Measurements from ENCODE around the gene EFCAB12. TPM values are rescaled to one million over a fixed set of nuclear protein-coding genes. Genes with fewer than 3 reads are reported as not detected.
A peak's percentile ranks its signal among the peaks of the same experiment; 100 is the strongest.

The EFCAB12 gene
- total RNA-seq, 1 experiment from 2014 or later, result 0.71 TPM

- Histone ChIP-seq H3K27me3 (replicated peaks; ENCODE audit: insufficient read depth, low read depth, low read length, poor library complexity) (no peaks in the 10 kb centered on the region), H3K36me3 (ENCODE audit: insufficient read depth, low read length, poor library complexity, severe bottlenecking) (peaks cover 38% of the 10 kb centered on the region), H3K27ac (ENCODE audit: low read depth, low read length, poor library complexity, severe bottlenecking) (no peak overlapping the region), H3K9me3 (ENCODE audit: low read depth, low read length, poor library complexity, severe bottlenecking) (no peaks in the 10 kb centered on the region), H3K4me3 (ENCODE audit: low read depth, low read length, poor library complexity, severe bottlenecking) (no peak overlapping the region), H3K4me1 (ENCODE audit: insufficient read depth, low read length, poor library complexity, severe bottlenecking) (peaks cover 8% of the 10 kb centered on the region)
- intact Hi-C loops (cut with micrococcal nuclease; ENCODE audit: unreplicated experiment), result no loop called here
- ChIA-PET POLR2A (ENCODE audit: low non-redundant PET) (no interaction called here), CTCF (no interaction called here)
- no TSS peak for BruUV-seq (replicated peaks)
- DNase-seq (ENCODE audit: low spot score), result no peak
- TF ChIP-seq CTCF (conservative IDR thresholded peaks at IDR 0.05; ENCODE audit: low read depth, low read length) (no peak), EZH2 (IDR thresholded peaks at IDR 0.05; ENCODE audit: borderline replicate concordance, low read depth, low read length, poor library complexity, severe bottlenecking) (no peak)
Observed at GRCh38 chr3:129429602-129430001, 1.2 kb upstream of the EFCAB12 start.

GRCh38 chr3:129429080-129429451, 630 bp upstream of the EFCAB12 start:
- H3K36me3 ChIP-seq (ENCODE audit: insufficient read depth, low read length, poor library complexity, severe bottlenecking), result peaks cover 32% of the 10 kb centered on the region
- DNase-seq (ENCODE audit: low spot score), result no peak
- TSS peak; percentile 99 for BruUV-seq (replicated peaks)
- TF ChIP-seq EZH2 (IDR thresholded peaks at IDR 0.05; ENCODE audit: borderline replicate concordance, low read depth, low read length, poor library complexity, severe bottlenecking) (no peak), CTCF (conservative IDR thresholded peaks at IDR 0.05; ENCODE audit: low read depth, low read length) (no peak)
- POLR2A ChIA-PET (ENCODE audit: low non-redundant PET), result interaction anchor here (0.5 kb wide), 1 partner anchor 44 kb away, joined by 10 read pairs; no protein-coding TSS in a partner anchor
- H3K9me3 ChIP-seq (ENCODE audit: low read depth, low read length, poor library complexity, severe bottlenecking), result no peaks in the 10 kb centered on the region
- H3K27ac ChIP-seq (ENCODE audit: low read depth, low read length, poor library complexity, severe bottlenecking), result peak overlapping the region; percentile 79
- intact Hi-C loops (cut with micrococcal nuclease; ENCODE audit: unreplicated experiment), result no loop called here
- H3K27me3 ChIP-seq (replicated peaks; ENCODE audit: insufficient read depth, low read depth, low read length, poor library complexity), result no peaks in the 10 kb centered on the region
- peaks cover 8% of the 10 kb centered on the region for H3K4me1 ChIP-seq (ENCODE audit: insufficient read depth, low read length, poor library complexity, severe bottlenecking)
- CTCF ChIA-PET, result no interaction called here
- H3K4me3 ChIP-seq (ENCODE audit: low read depth, low read length, poor library complexity, severe bottlenecking), result peak overlapping the region; percentile 52

GRCh38 chr3:129428007-129428375, 445 bp downstream of the EFCAB12 start:
- Histone ChIP-seq H3K27ac (ENCODE audit: low read depth, low read length, poor library complexity, severe bottlenecking) (no peak overlapping the region), H3K27me3 (replicated peaks; ENCODE audit: insufficient read depth, low read depth, low read length, poor library complexity) (no peaks in the 10 kb centered on the region), H3K36me3 (ENCODE audit: insufficient read depth, low read length, poor library complexity, severe bottlenecking) (peaks cover 21% of the 10 kb centered on the region), H3K4me3 (ENCODE audit: low read depth, low read length, poor library complexity, severe bottlenecking) (peak overlapping the region; percentile 52), H3K9me3 (ENCODE audit: low read depth, low read length, poor library complexity, severe bottlenecking) (no peaks in the 10 kb centered on the region), H3K4me1 (ENCODE audit: insufficient read depth, low read length, poor library complexity, severe bottlenecking) (peaks cover 8% of the 10 kb centered on the region)
- intact Hi-C loops (cut with micrococcal nuclease; ENCODE audit: unreplicated experiment), result no loop called here
- POLR2A ChIA-PET (ENCODE audit: low non-redundant PET), result interaction anchor here (0.6 kb wide), 1 partner anchor 12 kb away, joined by 3 read pairs; the partner anchor contains the start of gene IFT122
- peak; percentile 52 for DNase-seq (ENCODE audit: low spot score)
- CTCF ChIA-PET, result interaction anchor here (0.5 kb wide), 1 partner anchor 458 kb away, joined by 3 read pairs; no protein-coding TSS in a partner anchor
- TF ChIP-seq EZH2 (IDR thresholded peaks at IDR 0.05; ENCODE audit: borderline replicate concordance, low read depth, low read length, poor library complexity, severe bottlenecking) (no peak), CTCF (conservative IDR thresholded peaks at IDR 0.05; ENCODE audit: low read depth, low read length) (no peak)
- BruUV-seq (replicated peaks), result no TSS peak

Measured in A673 (cell line).